OCI-LY1 (cell line): ENCODE results near the gene KCNB1.

Experiments
- H2AFZ ChIP-seq: fragments of 200-600 bp; sonication (generic), shearing (Covaris generic); 2 replicates; pipeline ENCODE4 v1.6.0; 2014; ENCODE audit warnings: antibody characterized with exemption, mild to moderate bottlenecking, low read length
- H3F3A ChIP-seq: fragments of 200-600 bp; sonication (generic), shearing (Covaris generic); 2 replicates; pipeline ENCODE4 v1.6.0; 2014; ENCODE audit warnings: mild to moderate bottlenecking, antibody characterized with exemption, low read length, moderate library complexity; ENCODE audit not compliant: insufficient read depth
- H3K27ac ChIP-seq: fragments of 200-600 bp; sonication (generic); 2 replicates; pipeline ENCODE4 v1.5.1; 2014; ENCODE audit warnings: low read length, mixed run types, mild to moderate bottlenecking, low read depth; ENCODE audit not compliant: poor library complexity, severe bottlenecking
- H3K27me3 ChIP-seq: fragments of 200-600 bp; sonication (generic); 2 replicates; pipeline ENCODE4 v1.6.0; 2014; ENCODE audit warnings: antibody characterized with exemption, mild to moderate bottlenecking, low read length, moderate library complexity; ENCODE audit not compliant: insufficient read depth
- H3K36me3 ChIP-seq: fragments of 200-600 bp; sonication (generic); 2 replicates; pipeline ENCODE4 v1.6.1; 2014; ENCODE audit warnings: mild to moderate bottlenecking, antibody characterized with exemption, low read length, moderate library complexity, mixed read lengths; ENCODE audit not compliant: insufficient read depth
- H3K4me1 ChIP-seq: fragments of 200-600 bp; sonication (generic); 2 replicates; pipeline ENCODE4 v1.5.1; 2014; ENCODE audit warnings: mild to moderate bottlenecking, low read length, moderate library complexity; ENCODE audit not compliant: insufficient read depth, severe bottlenecking
- H3K4me2 ChIP-seq: fragments of 200-600 bp; sonication (generic), shearing (Covaris generic); 2 replicates; pipeline ENCODE4 v1.6.1; 2014; ENCODE audit warnings: low read length
- H3K4me3 ChIP-seq: fragments of 200-600 bp; sonication (generic); 2 replicates; pipeline ENCODE4 v1.5.1; 2014; ENCODE audit warnings: low read length, low read depth, mild to moderate bottlenecking, mixed read lengths; ENCODE audit not compliant: poor library complexity, severe bottlenecking
- H3K79me2 ChIP-seq: fragments of 200-600 bp; shearing (Covaris generic); 2 replicates; pipeline ENCODE4 v1.6.1; 2016; ENCODE audit warnings: mixed run types, low read length, mixed read lengths; ENCODE audit not compliant: insufficient read depth
- H3K9ac ChIP-seq: fragments of 200-600 bp; sonication (generic), shearing (Covaris generic); 2 replicates; pipeline ENCODE4 v1.6.1; 2014; ENCODE audit warnings: mild to moderate bottlenecking, low read length, mixed read lengths
- H3K9me2 ChIP-seq: fragments of 200-600 bp; sonication (generic), shearing (Covaris generic); 2 replicates; pipeline ENCODE4 v1.6.1; 2014; ENCODE audit warnings: low read depth, mild to moderate bottlenecking, low read length, mixed read lengths
- H3K9me3 ChIP-seq: fragments of 200-600 bp; shearing (Covaris generic); 2 replicates; pipeline ENCODE4 v1.6.1; 2014; ENCODE audit warnings: low read length, mixed read lengths
- H4K20me1 ChIP-seq: fragments of 200-600 bp; sonication (generic), shearing (Covaris generic); 2 replicates; pipeline ENCODE4 v1.6.0; 2016; ENCODE audit warnings: mild to moderate bottlenecking, low read length; ENCODE audit not compliant: insufficient read depth
- EZH2 ChIP-seq: fragments of 200-600 bp; sonication (generic), shearing (Covaris generic); IDR thresholded peaks from 2 replicates; pipeline ENCODE4 v1.8.0; 2017; ENCODE audit warnings: borderline replicate concordance, mixed run types, mild to moderate bottlenecking, antibody characterized with exemption, low read length, moderate library complexity, mixed read lengths
- TF ChIP-seq, protein P1 (sequence below): fragments of 200-600 bp; sonication (generic), shearing (Covaris generic); IDR thresholded peaks from 2 replicates; pipeline ENCODE4 v1.5.1; 2017; ENCODE audit warnings: mild to moderate bottlenecking, antibody characterized with exemption, low read length, moderate library complexity, mixed read lengths

The KCNB1 gene

DNA sequence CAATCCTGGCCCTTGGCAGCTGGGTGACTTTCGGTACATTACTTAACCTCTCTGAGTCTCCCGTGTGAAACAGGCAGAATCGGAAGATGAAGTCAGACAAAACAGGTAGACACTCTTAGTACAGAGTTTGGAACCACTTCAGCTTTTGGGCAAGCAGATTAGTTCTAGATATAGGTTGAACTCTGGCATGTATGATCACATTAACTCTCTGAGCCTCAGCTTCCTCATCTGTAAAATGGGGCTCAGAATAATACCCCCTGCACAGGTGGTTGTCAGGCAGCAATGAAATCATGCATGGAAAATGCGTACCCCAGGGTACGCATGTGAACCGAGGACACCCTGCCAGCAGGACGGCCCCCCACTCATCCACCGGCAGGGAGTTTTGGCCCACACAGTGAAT is 87.7 kb downstream of the KCNB1 start:
- Histone ChIP-seq H3K4me1 (no peaks in the 10 kb centered on the region), H3K9ac (no peak overlapping the region), H3K9me3 (no peaks in the 10 kb centered on the region), H3K36me3 (no peaks in the 10 kb centered on the region), H3K4me2 (no peak overlapping the region), H3K79me2 (no peaks in the 10 kb centered on the region), H3K9me2 (no peaks in the 10 kb centered on the region), H3K27me3 (no peaks in the 10 kb centered on the region), H2AFZ (no peak overlapping the region), H3K4me3 (no peak overlapping the region), H3K27ac (no peak overlapping the region), H3F3A (no peaks in the 10 kb centered on the region), H4K20me1 (no peaks in the 10 kb centered on the region)
- TF ChIP-seq, protein P1, sequence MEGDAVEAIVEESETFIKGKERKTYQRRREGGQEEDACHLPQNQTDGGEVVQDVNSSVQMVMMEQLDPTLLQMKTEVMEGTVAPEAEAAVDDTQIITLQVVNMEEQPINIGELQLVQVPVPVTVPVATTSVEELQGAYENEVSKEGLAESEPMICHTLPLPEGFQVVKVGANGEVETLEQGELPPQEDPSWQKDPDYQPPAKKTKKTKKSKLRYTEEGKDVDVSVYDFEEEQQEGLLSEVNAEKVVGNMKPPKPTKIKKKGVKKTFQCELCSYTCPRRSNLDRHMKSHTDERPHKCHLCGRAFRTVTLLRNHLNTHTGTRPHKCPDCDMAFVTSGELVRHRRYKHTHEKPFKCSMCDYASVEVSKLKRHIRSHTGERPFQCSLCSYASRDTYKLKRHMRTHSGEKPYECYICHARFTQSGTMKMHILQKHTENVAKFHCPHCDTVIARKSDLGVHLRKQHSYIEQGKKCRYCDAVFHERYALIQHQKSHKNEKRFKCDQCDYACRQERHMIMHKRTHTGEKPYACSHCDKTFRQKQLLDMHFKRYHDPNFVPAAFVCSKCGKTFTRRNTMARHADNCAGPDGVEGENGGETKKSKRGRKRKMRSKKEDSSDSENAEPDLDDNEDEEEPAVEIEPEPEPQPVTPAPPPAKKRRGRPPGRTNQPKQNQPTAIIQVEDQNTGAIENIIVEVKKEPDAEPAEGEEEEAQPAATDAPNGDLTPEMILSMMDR = no peak
- TF ChIP-seq EZH2 = no peak

DNA sequence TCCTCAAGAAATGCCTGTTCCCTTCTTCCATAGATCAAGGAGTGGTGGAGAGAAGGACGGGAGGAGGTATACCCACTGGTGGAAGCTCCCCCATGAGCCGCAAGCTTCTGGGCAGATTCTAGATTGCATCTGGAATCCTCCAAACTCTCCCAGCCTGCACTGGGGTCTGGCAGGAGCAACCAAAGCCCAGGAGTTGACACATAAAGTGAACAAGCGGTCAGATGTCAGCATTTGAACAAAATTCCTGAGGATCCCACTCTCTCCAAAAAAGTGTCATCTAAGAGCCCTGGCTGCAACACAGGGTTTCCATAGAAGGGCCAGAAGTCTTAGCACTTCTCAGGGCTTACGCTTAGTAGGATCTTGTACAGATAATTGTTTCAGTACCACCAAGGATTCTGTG is 88.2 kb downstream of the KCNB1 start:
- H3K4me3 ChIP-seq = no peak overlapping the region
- H3K9me3 ChIP-seq = no peaks in the 10 kb centered on the region
- H3F3A ChIP-seq = no peaks in the 10 kb centered on the region
- no peaks in the 10 kb centered on the region for H4K20me1 ChIP-seq
- no peaks in the 10 kb centered on the region for H3K27me3 ChIP-seq
- H3K79me2 ChIP-seq = no peaks in the 10 kb centered on the region
- no peak overlapping the region for H3K27ac ChIP-seq
- no peak overlapping the region for H2AFZ ChIP-seq
- H3K4me2 ChIP-seq = no peak overlapping the region
- TF ChIP-seq EZH2 = no peak
- TF ChIP-seq, protein P1 = no peak
- no peaks in the 10 kb centered on the region for H3K4me1 ChIP-seq
- no peaks in the 10 kb centered on the region for H3K9me2 ChIP-seq
- no peaks in the 10 kb centered on the region for H3K36me3 ChIP-seq
- no peak overlapping the region for H3K9ac ChIP-seq

DNA sequence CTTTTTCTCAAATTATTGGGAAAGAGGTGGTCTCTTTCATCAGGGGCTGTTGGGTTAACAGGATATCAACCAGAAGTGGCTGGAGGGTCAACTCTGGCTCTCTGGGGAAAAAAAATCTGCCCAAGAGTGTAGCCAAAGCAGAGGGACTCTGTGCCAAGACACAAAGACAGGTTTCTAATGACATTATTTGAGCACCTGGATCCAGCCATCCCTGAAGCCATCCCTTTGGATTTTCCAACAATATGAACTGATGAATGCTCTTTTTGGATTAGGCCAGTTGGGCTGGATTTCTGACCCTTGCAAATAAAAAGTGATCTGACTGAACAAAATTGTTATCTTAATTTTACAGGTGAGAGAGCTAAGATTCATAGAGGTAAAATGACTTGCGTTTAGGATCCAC is 88.7 kb downstream of the KCNB1 start:
- Histone ChIP-seq H3K4me2 (no peak overlapping the region), H3K27me3 (no peaks in the 10 kb centered on the region), H2AFZ (no peak overlapping the region), H3K27ac (no peak overlapping the region), H3K36me3 (no peaks in the 10 kb centered on the region), H3K4me1 (no peaks in the 10 kb centered on the region), H4K20me1 (no peaks in the 10 kb centered on the region), H3F3A (no peaks in the 10 kb centered on the region), H3K9me3 (no peaks in the 10 kb centered on the region), H3K4me3 (no peak overlapping the region), H3K79me2 (no peaks in the 10 kb centered on the region), H3K9ac (no peak overlapping the region), H3K9me2 (no peaks in the 10 kb centered on the region)
- TF ChIP-seq, protein P1 = no peak
- TF ChIP-seq EZH2 = no peak
